ENCODE results near the gene CAMK4. TPM values are rescaled to one million over a fixed set of nuclear protein-coding genes. Genes with fewer than 3 reads are reported as not detected.
"Not testable (repeated sequence)": the region's sequence is repeated elsewhere in the genome, so short reads cannot be mapped to it uniquely, and the experiment has no call there.

The CAMK4 gene
- total RNA-seq, 2 donors from 2014 or later: 3.8 to 6.6 TPM

DNA sequence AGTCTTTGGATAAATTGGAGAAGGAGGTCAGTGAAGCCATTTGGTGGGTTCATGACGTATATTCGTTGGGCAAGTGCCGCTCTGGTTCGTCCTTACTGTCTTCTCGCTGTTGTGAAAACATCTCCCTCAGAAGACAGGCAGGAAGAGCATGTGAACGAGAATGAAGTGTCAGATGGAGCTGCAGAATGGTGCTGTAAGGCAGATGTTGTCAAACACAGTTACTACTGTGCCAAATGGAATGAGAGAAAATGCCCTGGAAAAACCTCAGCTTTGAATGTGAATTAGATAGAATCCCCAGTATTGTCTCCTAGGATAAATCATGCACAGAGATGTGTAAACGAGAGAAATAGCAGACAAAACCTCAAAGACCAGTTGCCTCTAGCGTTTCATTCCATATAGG, 121.5 kb downstream of the CAMK4 start:
- H3K9me3 ChIP-seq: no peaks in the 10 kb centered on the region
- ATAC-seq (ENCODE audit: insufficient number of reproducible peaks, low FRiP score, low read depth) (no peak), DNase-seq (ENCODE audit: low spot score) (no peak)
- no peaks in the 10 kb centered on the region for H3K36me3 ChIP-seq
- no peak overlapping the region for H3K27ac ChIP-seq
- H3K4me3 ChIP-seq: no peak overlapping the region
- H3K27me3 ChIP-seq (replicated peaks; ENCODE audit: insufficient read depth): no peaks in the 10 kb centered on the region
- TF ChIP-seq, protein P1, sequence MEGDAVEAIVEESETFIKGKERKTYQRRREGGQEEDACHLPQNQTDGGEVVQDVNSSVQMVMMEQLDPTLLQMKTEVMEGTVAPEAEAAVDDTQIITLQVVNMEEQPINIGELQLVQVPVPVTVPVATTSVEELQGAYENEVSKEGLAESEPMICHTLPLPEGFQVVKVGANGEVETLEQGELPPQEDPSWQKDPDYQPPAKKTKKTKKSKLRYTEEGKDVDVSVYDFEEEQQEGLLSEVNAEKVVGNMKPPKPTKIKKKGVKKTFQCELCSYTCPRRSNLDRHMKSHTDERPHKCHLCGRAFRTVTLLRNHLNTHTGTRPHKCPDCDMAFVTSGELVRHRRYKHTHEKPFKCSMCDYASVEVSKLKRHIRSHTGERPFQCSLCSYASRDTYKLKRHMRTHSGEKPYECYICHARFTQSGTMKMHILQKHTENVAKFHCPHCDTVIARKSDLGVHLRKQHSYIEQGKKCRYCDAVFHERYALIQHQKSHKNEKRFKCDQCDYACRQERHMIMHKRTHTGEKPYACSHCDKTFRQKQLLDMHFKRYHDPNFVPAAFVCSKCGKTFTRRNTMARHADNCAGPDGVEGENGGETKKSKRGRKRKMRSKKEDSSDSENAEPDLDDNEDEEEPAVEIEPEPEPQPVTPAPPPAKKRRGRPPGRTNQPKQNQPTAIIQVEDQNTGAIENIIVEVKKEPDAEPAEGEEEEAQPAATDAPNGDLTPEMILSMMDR (IDR thresholded peaks at IDR 0.05): no peak
- no peaks in the 10 kb centered on the region for H3K4me1 ChIP-seq (ENCODE audit: control insufficient read depth in 1 of 2, low read depth in 2 of 2)

DNA sequence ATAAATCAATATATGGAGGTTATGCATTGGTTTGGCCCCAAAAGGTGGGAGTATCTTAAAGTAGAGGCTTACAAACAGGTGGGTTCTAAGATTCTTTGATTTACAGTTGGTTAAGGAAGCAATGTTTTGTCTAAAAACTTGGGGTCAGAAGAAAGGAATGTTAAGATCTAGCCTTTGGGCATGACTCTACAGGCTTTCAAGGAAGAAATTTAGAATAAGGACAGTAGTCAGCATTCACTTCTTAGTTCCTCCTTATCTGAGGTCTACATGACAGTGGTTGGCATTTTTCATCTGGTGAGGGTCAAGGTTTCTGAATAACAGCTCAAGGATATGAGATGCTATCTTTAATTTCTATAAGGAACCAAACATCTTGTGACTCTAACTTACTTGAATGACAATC, 122.8 kb downstream of the CAMK4 start:
- ATAC-seq (ENCODE audit: insufficient number of reproducible peaks, low FRiP score, low read depth) (no peak), DNase-seq (ENCODE audit: low spot score) (no peak)
- no peaks in the 10 kb centered on the region for H3K4me1 ChIP-seq (ENCODE audit: control insufficient read depth in 1 of 2, low read depth in 2 of 2)
- no peak overlapping the region for H3K27ac ChIP-seq
- H3K4me3 ChIP-seq: no peak overlapping the region
- H3K27me3 ChIP-seq (replicated peaks; ENCODE audit: insufficient read depth): no peaks in the 10 kb centered on the region
- TF ChIP-seq, protein P1 (IDR thresholded peaks at IDR 0.05): no peak
- H3K36me3 ChIP-seq: no peaks in the 10 kb centered on the region
- H3K9me3 ChIP-seq: no peaks in the 10 kb centered on the region

- Histone ChIP-seq H3K4me3 (no peak overlapping the region), H3K9me3 (no peaks in the 10 kb centered on the region), H3K27ac (no peak overlapping the region), H3K36me3 (no peaks in the 10 kb centered on the region), H3K27me3 (replicated peaks; ENCODE audit: insufficient read depth) (no peaks in the 10 kb centered on the region), H3K4me1 (ENCODE audit: control insufficient read depth in 1 of 2, low read depth in 2 of 2) (no peaks in the 10 kb centered on the region)
- TF ChIP-seq, protein P1 (IDR thresholded peaks at IDR 0.05): no peak
- ATAC-seq (ENCODE audit: insufficient number of reproducible peaks, low FRiP score, low read depth) (no peak), DNase-seq (ENCODE audit: low spot score) (no peak)
Observed at GRCh38 chr5:111348661-111349329, 124.6 kb downstream of the CAMK4 start.

DNA sequence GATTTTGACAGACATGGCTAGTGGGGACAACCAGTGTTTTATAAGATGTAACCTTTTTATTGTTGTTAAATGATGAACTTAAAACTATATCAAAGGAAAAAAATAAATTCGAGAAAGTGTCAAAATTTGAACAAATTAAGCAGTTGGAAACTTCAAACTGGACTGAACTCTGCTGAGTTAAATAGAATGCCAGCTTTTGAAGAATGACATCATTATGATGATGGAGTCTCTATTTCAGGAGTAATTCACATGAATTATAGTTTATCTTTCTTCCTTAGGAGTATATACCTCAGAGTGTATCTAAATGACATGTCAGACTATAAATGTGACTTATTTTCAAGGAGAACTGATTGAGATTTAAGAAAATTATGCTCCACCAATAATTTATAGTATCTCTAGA, 125.2 kb downstream of the CAMK4 start:
- no peak for ATAC-seq (ENCODE audit: insufficient number of reproducible peaks, low FRiP score, low read depth)
- H3K36me3 ChIP-seq: no peaks in the 10 kb centered on the region
- no peaks in the 10 kb centered on the region for H3K27me3 ChIP-seq (replicated peaks; ENCODE audit: insufficient read depth)
- TF ChIP-seq, protein P1 (IDR thresholded peaks at IDR 0.05): no peak
- no peak for DNase-seq (ENCODE audit: low spot score)
- H3K9me3 ChIP-seq: no peaks in the 10 kb centered on the region
- H3K27ac ChIP-seq: no peak overlapping the region
- no peak overlapping the region for H3K4me3 ChIP-seq
- no peaks in the 10 kb centered on the region for H3K4me1 ChIP-seq (ENCODE audit: control insufficient read depth in 1 of 2, low read depth in 2 of 2)

DNA sequence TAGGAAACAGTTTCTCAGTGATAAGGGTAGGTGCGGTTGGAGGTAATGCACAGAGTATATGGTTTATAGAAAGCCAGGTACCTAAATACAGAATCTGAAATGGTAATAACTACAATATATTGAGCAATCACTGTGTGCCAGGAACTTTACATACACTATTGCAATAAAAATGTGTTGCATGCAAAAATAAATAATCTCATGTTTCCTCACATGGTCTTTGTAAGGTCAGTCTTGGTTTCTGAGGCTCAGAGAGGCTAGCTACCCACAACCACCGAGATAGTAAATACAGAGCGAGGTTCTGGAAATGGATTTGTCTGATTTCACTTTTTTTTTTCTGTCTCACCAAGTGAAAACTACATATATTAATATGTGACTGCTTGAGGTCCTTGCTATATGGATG, 128.9 kb downstream of the CAMK4 start:
- no peak for ATAC-seq (ENCODE audit: insufficient number of reproducible peaks, low FRiP score, low read depth)
- TF ChIP-seq, protein P1 (IDR thresholded peaks at IDR 0.05): no peak
- H3K27me3 ChIP-seq (replicated peaks; ENCODE audit: insufficient read depth): no peaks in the 10 kb centered on the region

DNA sequence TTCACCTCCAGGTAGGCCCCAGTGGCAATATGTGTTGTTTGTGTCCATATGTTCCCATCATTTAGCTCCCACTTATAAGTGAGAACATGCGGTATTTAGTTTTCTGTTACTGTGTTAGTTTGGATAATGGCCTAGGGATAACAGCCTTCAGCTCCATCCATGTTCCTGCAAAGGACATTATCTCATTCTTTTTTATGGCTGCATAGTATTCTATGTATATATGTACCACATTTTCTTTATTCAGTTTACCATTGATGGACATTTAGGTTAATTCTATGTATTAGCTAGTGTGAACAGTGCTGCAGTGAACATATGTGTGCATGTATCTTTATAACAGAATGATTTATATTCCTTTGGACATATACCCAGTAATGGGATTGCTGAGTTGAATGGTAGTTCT, 134.5 kb downstream of the CAMK4 start:
- not testable (repeated sequence) for H3K9me3 ChIP-seq; ATAC-seq (ENCODE audit: insufficient number of reproducible peaks, low FRiP score, low read depth); H3K36me3 ChIP-seq; H3K4me1 ChIP-seq (ENCODE audit: control insufficient read depth in 1 of 2, low read depth in 2 of 2); H3K27me3 ChIP-seq (replicated peaks; ENCODE audit: insufficient read depth); H3K27ac ChIP-seq; DNase-seq (ENCODE audit: low spot score); H3K4me3 ChIP-seq

More for the DNA sequence above, 128.9 kb downstream of the CAMK4 start:
- Histone ChIP-seq H3K36me3 (no peaks in the 10 kb centered on the region), H3K27ac (no peak overlapping the region), H3K9me3 (no peaks in the 10 kb centered on the region), H3K4me1 (ENCODE audit: control insufficient read depth in 1 of 2, low read depth in 2 of 2) (no peaks in the 10 kb centered on the region), H3K4me3 (no peak overlapping the region)
- no peak for DNase-seq (ENCODE audit: low spot score)

Measured in thoracic aorta (tissue), 2 donors.